ENCODE data around the gene DCDC2B.
"Not testable (repeated sequence)": the region's sequence is repeated elsewhere in the genome, so short reads cannot be mapped to it uniquely, and the experiment has no call there.

Gene DCDC2B

GRCh38 chr1:32228771-32229170 is 19.9 kb downstream of the DCDC2B start:
- no peak for DNase-seq

GRCh38 chr1:32231843-32232432 is 23.0 kb downstream of the DCDC2B start:
- DNase-seq: no peak

GRCh38 chr1:32232558-32233304 is 23.8 kb downstream of the DCDC2B start:
- no peak for DNase-seq

GRCh38 chr1:32234792-32235191 is 25.9 kb downstream of the DCDC2B start:
- no peak for DNase-seq

GRCh38 chr1:32239337-32239736 is 30.4 kb downstream of the DCDC2B start:
- no peak for DNase-seq

- no peak for DNase-seq
Observed at GRCh38 chr1:32239790-32240139, 30.9 kb downstream of the DCDC2B start.

- DNase-seq: peak; percentile 58
Observed at GRCh38 chr1:32240140-32240951, 31.5 kb downstream of the DCDC2B start.

- no peak for DNase-seq
Observed at GRCh38 chr1:32241001-32241763, 32.3 kb downstream of the DCDC2B start.

- DNase-seq: no peak
Observed at GRCh38 chr1:32242341-32242851, 33.5 kb downstream of the DCDC2B start.

GRCh38 chr1:32246888-32247273 is 38.0 kb downstream of the DCDC2B start, which contains the start of gene FAM167B:
Gene FAM167B (plus strand): TSS chr1:32247222. CDS start chr1:32247422, 200 bp downstream.
- DNase-seq: no peak

- DNase-seq: no peak
Observed at GRCh38 chr1:32247452-32247851, 38.6 kb downstream of the DCDC2B start.

- peak; percentile 77 for DNase-seq
Observed at GRCh38 chr1:32247983-32248889, 39.3 kb downstream of the DCDC2B start.

- peak; percentile 91 for DNase-seq
Observed at GRCh38 chr1:32249831-32250525, 41.1 kb downstream of the DCDC2B start.

GRCh38 chr1:32250893-32251716 is 42.2 kb downstream of the DCDC2B start, which contains the start of gene LCK:
Gene LCK (plus strand): TSS chr1:32251265. CDS start chr1:32274330, 23,065 bp downstream.
- peak; percentile 63 for DNase-seq

GRCh38 chr1:32255072-32256071 is 46.5 kb downstream of the DCDC2B start:
- no peak for DNase-seq

GRCh38 chr1:32256473-32257226 is 47.8 kb downstream of the DCDC2B start:
- no peak for DNase-seq

GRCh38 chr1:32257227-32257508 is 48.3 kb downstream of the DCDC2B start:
- DNase-seq: no peak

GRCh38 chr1:32263236-32263593 is 54.3 kb downstream of the DCDC2B start:
- DNase-seq: not testable (repeated sequence)
